K562 (cell line): ENCODE results near the gene AGT. TPM values are rescaled to one million over a fixed set of nuclear protein-coding genes. Genes with fewer than 3 reads are reported as not detected.

ENCODE experiments used
- ATAC-seq: fragments of 200-7000 bp; cut with Tn5 transposase; 3 replicates; pipeline ENCODE4 v1.9.1; 2020; ENCODE audit warnings: moderate library complexity
- BruUV-seq: library from RNA; stranded (reverse); fragments of 400-500 nt; replicated peaks from 2 replicates; lab custom pipeline; 2021; lab: Mats Ljungman, UMichigan
- CTCF ChIA-PET: fragments of 300-600 bp; formaldehyde crosslinking; extraction: SDS; loops from one replicate; lab custom pipeline; 2021; ENCODE audit warnings: low intra/inter-chr PET ratio; lab: Yijun Ruan, JAX
- POLR2A ChIA-PET: fragments of 300-600, 350-650 bp; sonication (Branson Sonifier 250); formaldehyde crosslinking; extraction: SDS; loops from one replicate; lab custom pipeline; 2021; ENCODE audit warnings: antibody characterized with exemption, inconsistent platforms; lab: Yijun Ruan, JAX
- DNase-seq, 4 experiments: peaks; one replicate each; pipeline versions ENCODE4 v3.0.0 to v3.0.0-alpha.2; 2011 to 2018; ENCODE audit warnings: low spot score in 3 of 4, mixed read lengths in 3 of 4; ENCODE audit errors: extremely low read depth in 1 of 4
- FAIRE-seq: peaks from 2 replicates; lab custom pipeline; 2011; peaks lifted over from hg19 to GRCh38; lab: Jason Lieb, UNC
- H2AFZ ChIP-seq: 2 replicates; pipeline ENCODE4 v1.6.0; 2011; ENCODE audit warnings: low read depth, low read length, control low read depth, inconsistent platforms
- H3K27ac ChIP-seq: fragments of 200-600 bp; 3 replicates; pipeline ENCODE4 v1.8.0; 2011; ENCODE audit warnings: low read depth, mild to moderate bottlenecking, control low read depth, inconsistent platforms, low read length, moderate library complexity, mixed read lengths; ENCODE audit errors: extremely low read depth
- H3K27me3 ChIP-seq, 2 experiments: fragments of 300-600 bp in 1 of 2; 2 replicates in 1 of 2; 3 replicates in 1 of 2; pipeline versions ENCODE4 v1.6.0 to v1.8.0; 2011; ENCODE audit warnings: inconsistent platforms in 2 of 2, low read length in 2 of 2, mild to moderate bottlenecking in 1 of 2, mixed read lengths in 1 of 2, moderate library complexity in 1 of 2; ENCODE audit not compliant: control insufficient read depth in 2 of 2, insufficient read depth in 2 of 2
- H3K36me3 ChIP-seq: fragments of 300-600 bp; 3 replicates; pipeline ENCODE4 v1.8.0; 2011; ENCODE audit warnings: mild to moderate bottlenecking, low read length, inconsistent platforms; ENCODE audit not compliant: control insufficient read depth, insufficient read depth
- H3K4me1 ChIP-seq, 2 experiments: fragments of 200-600 bp in 1 of 2; replicated peaks in 1 of 2; 2 replicates in 1 of 2; 3 replicates in 1 of 2; pipeline versions ENCODE4 v1.5.1 to v1.8.0; 2011; ENCODE audit warnings: inconsistent platforms in 2 of 2, low read length in 2 of 2, mild to moderate bottlenecking in 1 of 2, mixed read lengths in 1 of 2, moderate library complexity in 1 of 2; ENCODE audit not compliant: control insufficient read depth in 2 of 2, insufficient read depth in 2 of 2
- H3K4me2 ChIP-seq: 2 replicates; pipeline ENCODE4 v1.6.1; 2011; ENCODE audit warnings: low read length, control low read depth, inconsistent platforms, mixed read lengths; ENCODE audit not compliant: insufficient read depth
- H3K4me3 ChIP-seq: fragments of 200-600 bp; sonication (generic), shearing (Covaris generic); 2 replicates; pipeline ENCODE4 v1.5.1; 2016; ENCODE audit warnings: control low read depth, inconsistent platforms
- H3K79me2 ChIP-seq: fragments of 200-600 bp; 3 replicates; pipeline ENCODE4 v1.8.0; 2011; ENCODE audit warnings: low read length, inconsistent platforms; ENCODE audit not compliant: control insufficient read depth, insufficient read depth
- H3K9ac ChIP-seq, 2 experiments: 2 replicates each; pipeline versions ENCODE4 v1.6.0 to v1.6.1; 2011; ENCODE audit warnings: low read depth in 2 of 2, low read length in 2 of 2, control low read depth in 1 of 2, inconsistent platforms in 1 of 2, mild to moderate bottlenecking in 1 of 2, mixed read lengths in 1 of 2; ENCODE audit not compliant: insufficient read depth in 1 of 2
- H3K9me1 ChIP-seq: one replicate; pipeline ENCODE4 v1.6.0; 2011; ENCODE audit warnings: inconsistent platforms, mild to moderate bottlenecking, low read length, moderate library complexity; ENCODE audit not compliant: control insufficient read depth, insufficient read depth
- H3K9me3 ChIP-seq: replicated peaks from 2 replicates; pipeline ENCODE4 v1.5.1; 2011; ENCODE audit warnings: low read depth, low read length, inconsistent platforms; ENCODE audit not compliant: control insufficient read depth, insufficient read depth
- H4K20me1 ChIP-seq: replicated peaks from 2 replicates; pipeline ENCODE4 v1.6.1; 2011; ENCODE audit warnings: low read length, inconsistent platforms, mixed read lengths; ENCODE audit not compliant: control insufficient read depth, insufficient read depth
- ATF1 ChIP-seq, 2 experiments: fragments of 450-650 bp in 1 of 2; IDR thresholded peaks; 2 replicates each; pipeline ENCODE4 v1.6.1; 2016; ENCODE audit warnings: missing compliant biosample characterization in 1 of 2, missing genetic modification characterization in 1 of 2
- ESRRA ChIP-seq: fragments of 450-650 bp; IDR thresholded peaks from 2 replicates; pipeline ENCODE4 v1.6.1; 2014; ENCODE audit warnings: low read depth, mild to moderate bottlenecking, moderate library complexity, borderline replicate concordance
- PML ChIP-seq: IDR thresholded peaks from 2 replicates; pipeline ENCODE4 v1.6.1; 2012; ENCODE audit warnings: low read length, inconsistent platforms
- POLR2A ChIP-seq: fragments of 450-650 bp; conservative IDR thresholded peaks from 2 replicates; pipeline ENCODE4 v1.6.1; 2016
- POLR2AphosphoS5 ChIP-seq: IDR thresholded peaks from 2 replicates; pipeline ENCODE4 v1.6.1; 2011; ENCODE audit warnings: mild to moderate bottlenecking, low read depth, low read length, moderate library complexity; ENCODE audit not compliant: control insufficient read depth, insufficient read depth
- PYGO2 ChIP-seq: fragments of 450-650 bp; IDR thresholded peaks from 2 replicates; pipeline ENCODE4 v1.6.1; 2016; ENCODE audit warnings: mild to moderate bottlenecking, missing genetic modification characterization, moderate library complexity, missing compliant biosample characterization
- TBP ChIP-seq: optimal IDR thresholded peaks from 2 replicates; pipeline ENCODE3; 2011; ENCODE audit warnings: low read depth, low read length, improper control_type of control experiment
- TEAD4 ChIP-seq, 2 experiments: sonication (generic) in 1 of 2; formaldehyde crosslinking in 1 of 2; IDR thresholded peaks; 2 replicates each; pipeline versions ENCODE4 v1.6.1 to v1.8.0; 2012 to 2022; ENCODE audit warnings: borderline replicate concordance in 1 of 2, inconsistent platforms in 1 of 2, low read length in 1 of 2, mild to moderate bottlenecking in 1 of 2, missing genetic modification reagents in 1 of 2
- ZBED1 ChIP-seq: IDR thresholded peaks from 2 replicates; pipeline ENCODE4 v1.6.1; 2014
- ZNF3 ChIP-seq: fragments of 250-450 bp; sonication (Bioruptor Pico); IDR thresholded peaks from 2 replicates; pipeline ENCODE4 v1.5.0; 2021; ENCODE audit warnings: mild to moderate bottlenecking, moderate library complexity
- ZNF507 ChIP-seq: conservative IDR thresholded peaks from 2 replicates; pipeline ENCODE4 v1.6.1; 2017; ENCODE audit warnings: missing genetic modification characterization, missing compliant biosample characterization
- WGBS: fragments of 100-300 bp; shearing (Covaris generic); methylation state at CpG from one replicate; pipeline ENCODE4 v1.1.6; 2016; ENCODE audit warnings: low coverage, mixed read lengths; ENCODE audit not compliant: insufficient coverage; ENCODE audit errors: missing lambda C conversion rate; 5-methylcytosine and 5-hydroxymethylcytosine counted together
- in situ Hi-C: fragments of 300-500 bp; cut with MboI; formaldehyde crosslinking; loops from 4 replicates; pipeline ENCODE4 v1.15.0; 2018; ENCODE audit warnings: inconsistent platforms, mixed read lengths
- intact Hi-C: fragments of 100-400 bp; cut with micrococcal nuclease; formaldehyde crosslinking; loops from 2 replicates; pipeline ENCODE4 v1.14.2; 2022
- polyA plus RNA-seq, 8 experiments: library from polyadenylated mRNA; depleted of rRNA in 4 of 8; stranded (reverse) in 5 of 8; unstranded in 3 of 8; fragments of >200 nt; fragmentation: Nextera tagmentation in 2 of 8; fragmentation: Illumina TruSeq in 1 of 8; extraction: Ambion mirVana in 2 of 8; extraction: Trizol in 1 of 8; gene quantifications; 2 replicates each; pipeline versions ENCODE4 v1.2.1 to v1.2.3, GENCODE V29; 2011 to 2014; ENCODE audit warnings: inconsistent platforms in 1 of 8, missing spikeins in 1 of 8
- total RNA-seq, 7 experiments: library from RNA; depleted of rRNA in 6 of 7; stranded (reverse); fragments of >200 nt in 6 of 7; fragmentation: Illumina TruSeq in 2 of 7; extraction: Trizol in 2 of 7; gene quantifications; 2 replicates each; pipeline versions ENCODE4 v1.2.1 to v1.2.3, GENCODE V29; 2011 to 2021; ENCODE audit warnings: low replicate concordance in 1 of 7
- TF ChIP-seq, protein P1 (sequence below), 2 experiments: fragments of 450-650 bp in 1 of 2; IDR thresholded peaks; 2 replicates each; pipeline ENCODE4 v1.6.1; 2011 to 2017; ENCODE audit warnings: low read depth in 2 of 2, antibody characterized with exemption in 1 of 2, borderline replicate concordance in 1 of 2, low read length in 1 of 2, mild to moderate bottlenecking in 1 of 2, mixed read lengths in 1 of 2; ENCODE audit not compliant: control insufficient read depth in 1 of 2
- TF ChIP-seq, protein P2 (sequence below): fragments of 450-650 bp; formaldehyde crosslinking; conservative IDR thresholded peaks from 2 replicates; pipeline ENCODE4 v1.4.0; 2022; ENCODE audit warnings: mild to moderate bottlenecking, missing genetic modification characterization
- TF ChIP-seq, protein P3 (sequence below): fragments of 450-650 bp; formaldehyde crosslinking; IDR thresholded peaks from 2 replicates; pipeline ENCODE4 v1.4.0; 2022; ENCODE audit warnings: missing genetic modification characterization

Gene AGT
- total and polyA plus RNA-seq, 9 of the 15 experiments (the other 6 are each of a cell fraction or from before 2014, with no cell fraction given): 0.40 TPM; not detected in 8

DNA sequence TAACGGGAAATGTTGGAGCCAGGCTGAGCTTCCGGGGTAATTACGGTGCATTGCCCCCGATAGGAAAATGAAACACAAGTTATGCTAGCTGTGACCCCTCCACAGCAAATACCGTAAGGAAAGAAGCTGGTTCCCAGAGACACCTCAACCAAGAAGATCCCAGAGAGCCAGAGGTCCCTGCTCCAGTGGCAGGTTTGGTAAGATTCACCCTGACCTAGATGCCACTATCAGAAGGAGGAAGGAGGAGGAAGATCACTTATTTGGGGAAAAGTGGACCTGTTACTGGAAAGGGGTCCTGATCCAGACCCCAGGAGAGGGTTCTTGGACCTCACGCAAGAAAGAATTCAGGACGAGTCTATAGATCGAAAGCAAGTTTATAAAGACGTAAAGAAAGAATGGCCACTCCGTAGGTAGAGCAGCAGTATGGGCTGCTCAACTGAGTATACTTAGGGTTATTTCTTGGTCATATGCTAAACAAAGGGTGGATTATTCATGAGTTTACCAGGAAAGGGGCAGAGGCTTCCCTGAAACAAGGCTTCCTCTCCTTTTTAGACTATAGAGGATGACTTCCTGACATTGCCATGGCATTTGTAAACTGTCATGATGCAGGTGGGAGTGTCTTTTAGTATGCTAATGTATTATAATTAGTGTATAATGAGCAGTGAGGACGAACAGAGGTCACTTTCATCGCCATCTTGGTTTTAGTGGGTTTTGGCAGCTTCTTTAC, 25.8 kb upstream of the AGT start:
- no peaks in the 10 kb centered on the region for H3K36me3 ChIP-seq
- TF ChIP-seq, protein P1, sequence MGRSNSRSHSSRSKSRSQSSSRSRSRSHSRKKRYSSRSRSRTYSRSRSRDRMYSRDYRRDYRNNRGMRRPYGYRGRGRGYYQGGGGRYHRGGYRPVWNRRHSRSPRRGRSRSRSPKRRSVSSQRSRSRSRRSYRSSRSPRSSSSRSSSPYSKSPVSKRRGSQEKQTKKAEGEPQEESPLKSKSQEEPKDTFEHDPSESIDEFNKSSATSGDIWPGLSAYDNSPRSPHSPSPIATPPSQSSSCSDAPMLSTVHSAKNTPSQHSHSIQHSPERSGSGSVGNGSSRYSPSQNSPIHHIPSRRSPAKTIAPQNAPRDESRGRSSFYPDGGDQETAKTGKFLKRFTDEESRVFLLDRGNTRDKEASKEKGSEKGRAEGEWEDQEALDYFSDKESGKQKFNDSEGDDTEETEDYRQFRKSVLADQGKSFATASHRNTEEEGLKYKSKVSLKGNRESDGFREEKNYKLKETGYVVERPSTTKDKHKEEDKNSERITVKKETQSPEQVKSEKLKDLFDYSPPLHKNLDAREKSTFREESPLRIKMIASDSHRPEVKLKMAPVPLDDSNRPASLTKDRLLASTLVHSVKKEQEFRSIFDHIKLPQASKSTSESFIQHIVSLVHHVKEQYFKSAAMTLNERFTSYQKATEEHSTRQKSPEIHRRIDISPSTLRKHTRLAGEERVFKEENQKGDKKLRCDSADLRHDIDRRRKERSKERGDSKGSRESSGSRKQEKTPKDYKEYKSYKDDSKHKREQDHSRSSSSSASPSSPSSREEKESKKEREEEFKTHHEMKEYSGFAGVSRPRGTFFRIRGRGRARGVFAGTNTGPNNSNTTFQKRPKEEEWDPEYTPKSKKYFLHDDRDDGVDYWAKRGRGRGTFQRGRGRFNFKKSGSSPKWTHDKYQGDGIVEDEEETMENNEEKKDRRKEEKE (IDR thresholded peaks at IDR 0.05; ENCODE audit: borderline replicate concordance in 1 of 2, control insufficient read depth in 1 of 2, low read depth in 2 of 2, low read length in 1 of 2): 0 out of 4 replicates have a peak, but pooled peaks of 1 of the 2 experiments have one; percentile 17
- TF ChIP-seq TBP: peak; percentile 63
- TF ChIP-seq ZNF3: no peak
- peak; percentile 62; the same call in 1 of the 2 replicates for TF ChIP-seq ESRRA
- TF ChIP-seq, protein P2, sequence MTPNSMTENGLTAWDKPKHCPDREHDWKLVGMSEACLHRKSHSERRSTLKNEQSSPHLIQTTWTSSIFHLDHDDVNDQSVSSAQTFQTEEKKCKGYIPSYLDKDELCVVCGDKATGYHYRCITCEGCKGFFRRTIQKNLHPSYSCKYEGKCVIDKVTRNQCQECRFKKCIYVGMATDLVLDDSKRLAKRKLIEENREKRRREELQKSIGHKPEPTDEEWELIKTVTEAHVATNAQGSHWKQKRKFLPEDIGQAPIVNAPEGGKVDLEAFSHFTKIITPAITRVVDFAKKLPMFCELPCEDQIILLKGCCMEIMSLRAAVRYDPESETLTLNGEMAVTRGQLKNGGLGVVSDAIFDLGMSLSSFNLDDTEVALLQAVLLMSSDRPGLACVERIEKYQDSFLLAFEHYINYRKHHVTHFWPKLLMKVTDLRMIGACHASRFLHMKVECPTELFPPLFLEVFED (CRISPR knock-in tag): 0 out of 2 replicates have a peak, but pooled peaks have one; percentile 57
- TF ChIP-seq, protein P3, sequence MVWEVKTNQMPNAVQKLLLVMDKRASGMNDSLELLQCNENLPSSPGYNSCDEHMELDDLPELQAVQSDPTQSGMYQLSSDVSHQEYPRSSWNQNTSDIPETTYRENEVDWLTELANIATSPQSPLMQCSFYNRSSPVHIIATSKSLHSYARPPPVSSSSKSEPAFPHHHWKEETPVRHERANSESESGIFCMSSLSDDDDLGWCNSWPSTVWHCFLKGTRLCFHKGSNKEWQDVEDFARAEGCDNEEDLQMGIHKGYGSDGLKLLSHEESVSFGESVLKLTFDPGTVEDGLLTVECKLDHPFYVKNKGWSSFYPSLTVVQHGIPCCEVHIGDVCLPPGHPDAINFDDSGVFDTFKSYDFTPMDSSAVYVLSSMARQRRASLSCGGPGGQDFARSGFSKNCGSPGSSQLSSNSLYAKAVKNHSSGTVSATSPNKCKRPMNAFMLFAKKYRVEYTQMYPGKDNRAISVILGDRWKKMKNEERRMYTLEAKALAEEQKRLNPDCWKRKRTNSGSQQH (CRISPR knock-in tag): 0 out of 2 replicates have a peak, but pooled peaks have one; percentile 63
- peak; percentile 35; the same call in 1 of the 2 replicates for TF ChIP-seq TEAD4 (IDR thresholded peaks at IDR 0.05; ENCODE audit: low read length)
- TF ChIP-seq TEAD4 (CRISPR knock-in tag; IDR thresholded peaks at IDR 0.05; ENCODE audit: borderline replicate concordance): no peak
- peak; percentile 73 for TF ChIP-seq POLR2A
- no peak for TF ChIP-seq ATF1 (CRISPR knock-in tag; IDR thresholded peaks at IDR 0.05)
- 0 out of 2 replicates have a peak, but pooled peaks have one; percentile 10 for TF ChIP-seq ATF1 (tag; IDR thresholded peaks at IDR 0.05)
- peak; percentile 22; the same call in 1 of the 2 replicates for TF ChIP-seq ZBED1
- peak; percentile 84 for TF ChIP-seq PML
- no peak for TF ChIP-seq ZNF507
- TF ChIP-seq PYGO2: no peak
- peak; percentile 93 for TF ChIP-seq POLR2AphosphoS5
- TF ChIP-seq, all 486 proteins: peak for 11
- Histone ChIP-seq H4K20me1 (no peaks in the 10 kb centered on the region), H3K9ac (no peak overlapping the region), H3K9me1 (no peaks in the 10 kb centered on the region), H3K4me2 (peak overlapping the region; percentile 6; the same call in 1 of the 2 replicates), H2AFZ (no peak overlapping the region), H3K4me3 (no peak overlapping the region), H3K9me3 (no peaks in the 10 kb centered on the region), H3K27ac (no peak overlapping the region), H3K27me3 (peaks cover 18 to 43% of the 10 kb centered on the region in 2 experiments), H3K4me1 (0 out of 5 replicates have a peak, but pooled peaks cover 0 to 2% of the 10 kb centered on the region in 2 experiments), H3K79me2 (no peaks in the 10 kb centered on the region)
- FAIRE-seq (no peak), DNase-seq (no peak), ATAC-seq (peak; percentile 15; the same call in 2 of the 3 replicates)
- ChIA-PET POLR2A (interaction anchor here (0.7 to 1.9 kb wide), 2 partner anchors 15 kb away, joined by 5 read pairs; no protein-coding TSS in a partner anchor), CTCF (no interaction called here)
- intact Hi-C loops (no loop called here), in situ Hi-C loops (no loop called here)
- 6% methylated on average over 12 of the region's 12 CpGs for WGBS
- BruUV-seq: no TSS peak
